H9 (cell line): ENCODE measurements around the gene ZGLP1. TPM values are rescaled to one million over a fixed set of nuclear protein-coding genes. Genes with fewer than 3 reads are reported as not detected.

Source experiments
- DNase-seq: peaks from one replicate; pipeline ENCODE4 v3.0.0-alpha.2; 2017
- H2AFZ ChIP-seq: one replicate; pipeline ENCODE4 v1.6.1; 2013; ENCODE audit warnings: mild to moderate bottlenecking, low read length, control low read depth, moderate library complexity
- H2AK5ac ChIP-seq: 2 replicates; pipeline ENCODE4 v1.6.1; 2013; ENCODE audit warnings: low read length, control low read depth, mixed read lengths; ENCODE audit not compliant: insufficient read length
- H2BK120ac ChIP-seq: one replicate; pipeline ENCODE4 v1.6.1; 2013; ENCODE audit warnings: low read depth, mild to moderate bottlenecking, low read length, control low read depth, inconsistent platforms; ENCODE audit not compliant: poor library complexity, severe bottlenecking
- H2BK12ac ChIP-seq: 2 replicates; pipeline ENCODE4 v1.6.1; 2013; ENCODE audit warnings: low read length, control low read depth, mixed read lengths, low read depth; ENCODE audit not compliant: insufficient read length
- H2BK15ac ChIP-seq: 2 replicates; pipeline ENCODE4 v1.6.1; 2013; ENCODE audit warnings: low read depth, low read length, control low read depth
- H2BK20ac ChIP-seq: one replicate; pipeline ENCODE4 v1.6.1; 2013; ENCODE audit warnings: low read depth, mild to moderate bottlenecking, low read length, control low read depth, inconsistent platforms; ENCODE audit not compliant: poor library complexity, severe bottlenecking
- H2BK5ac ChIP-seq: 2 replicates; pipeline ENCODE4 v1.6.1; 2013; ENCODE audit warnings: low read length, control low read depth, mixed read lengths; ENCODE audit not compliant: insufficient read length
- H3K14ac ChIP-seq: 2 replicates; pipeline ENCODE4 v1.6.1; 2013; ENCODE audit warnings: low read length, control low read depth; ENCODE audit not compliant: insufficient read depth
- H3K18ac ChIP-seq: 2 replicates; pipeline ENCODE4 v1.6.1; 2013; ENCODE audit warnings: low read depth, mild to moderate bottlenecking, mixed read lengths, low read length, control low read depth; ENCODE audit not compliant: insufficient read length
- H3K23ac ChIP-seq: 2 replicates; pipeline ENCODE4 v1.6.1; 2013; ENCODE audit warnings: low read length, control low read depth, mixed read lengths, low read depth; ENCODE audit not compliant: insufficient read length
- H3K23me2 ChIP-seq: 2 replicates; pipeline ENCODE4 v1.6.1; 2013; ENCODE audit warnings: low read depth, mild to moderate bottlenecking, mixed read lengths, low read length, control low read depth; ENCODE audit not compliant: insufficient read length, poor library complexity, severe bottlenecking
- H3K27ac ChIP-seq: 2 replicates; pipeline ENCODE4 v1.5.1; 2013; ENCODE audit warnings: low read length, control low read depth, mixed read lengths, low read depth; ENCODE audit not compliant: insufficient read length
- H3K27me3 ChIP-seq: 2 replicates; pipeline ENCODE4 v1.6.1; 2013; ENCODE audit warnings: low read length, control low read depth, inconsistent platforms; ENCODE audit not compliant: insufficient read depth
- H3K4ac ChIP-seq: 2 replicates; pipeline ENCODE4 v1.6.1; 2013; ENCODE audit warnings: low read depth, mild to moderate bottlenecking, control low read depth, inconsistent platforms, low read length, moderate library complexity
- H3K4me1 ChIP-seq: 2 replicates; pipeline ENCODE4 v1.6.1; 2013; ENCODE audit warnings: low read length, control low read depth, inconsistent platforms; ENCODE audit not compliant: insufficient read depth
- H3K4me2 ChIP-seq: 2 replicates; pipeline ENCODE4 v1.6.1; 2013; ENCODE audit warnings: low read length, control low read depth, mixed read lengths; ENCODE audit not compliant: insufficient read length, insufficient read depth
- H3K56ac ChIP-seq: 2 replicates; pipeline ENCODE4 v1.6.1; 2013; ENCODE audit warnings: low read depth, mild to moderate bottlenecking, mixed read lengths, low read length, control low read depth; ENCODE audit not compliant: insufficient read length
- H3K79me1 ChIP-seq: 2 replicates; pipeline ENCODE4 v1.6.1; 2013; ENCODE audit warnings: low read depth, mild to moderate bottlenecking, moderate library complexity, low read length, control low read depth, inconsistent platforms; ENCODE audit not compliant: insufficient read depth, poor library complexity, severe bottlenecking
- H3K79me2 ChIP-seq: 2 replicates; pipeline ENCODE4 v1.6.1; 2013; ENCODE audit warnings: low read length, control low read depth, inconsistent platforms; ENCODE audit not compliant: insufficient read depth
- H3K9ac ChIP-seq: 2 replicates; pipeline ENCODE4 v1.6.1; 2013; ENCODE audit warnings: low read length, control low read depth, mixed read lengths; ENCODE audit not compliant: insufficient read length; ENCODE audit errors: extremely low read depth
- H3K9me3 ChIP-seq: one replicate; pipeline ENCODE4 v1.6.1; 2013; ENCODE audit warnings: low read depth, low read length, inconsistent platforms; ENCODE audit not compliant: control insufficient read depth
- H3T11ph ChIP-seq: one replicate; pipeline ENCODE4 v1.6.1; 2013; ENCODE audit warnings: mild to moderate bottlenecking, low read length, control low read depth, inconsistent platforms
- H4K20me1 ChIP-seq: one replicate; pipeline ENCODE4 v1.6.1; 2013; ENCODE audit not compliant: control insufficient read depth, insufficient read length, insufficient read depth
- H4K5ac ChIP-seq: 2 replicates; pipeline ENCODE4 v1.6.1; 2013; ENCODE audit warnings: low read depth, mild to moderate bottlenecking, mixed read lengths, low read length, control low read depth; ENCODE audit not compliant: insufficient read length
- H4K8ac ChIP-seq: replicated peaks from 2 replicates; pipeline ENCODE4 v1.6.1; 2013; ENCODE audit warnings: low read length, control low read depth, mixed read lengths, low read depth; ENCODE audit not compliant: insufficient read length
- H4K91ac ChIP-seq: 2 replicates; pipeline ENCODE4 v1.6.1; 2013; ENCODE audit warnings: low read depth, mild to moderate bottlenecking, moderate library complexity, mixed read lengths, low read length, control low read depth; ENCODE audit not compliant: insufficient read length
- H3K27ac Mint-ChIP-seq, 3 experiments: 2 replicates in 2 of 3; 3 replicates in 1 of 3; pipeline ENCODE4 v1.8.0; 2020 to 2021; ENCODE audit warnings: mixed read lengths in 3 of 3, mild to moderate bottlenecking in 1 of 3, moderate library complexity in 1 of 3
- H3K27me3 Mint-ChIP-seq: 2 replicates; pipeline ENCODE4 v1.8.0; 2021; ENCODE audit warnings: low read depth, mild to moderate bottlenecking, moderate library complexity, mixed read lengths
- H3K36me3 Mint-ChIP-seq, 3 experiments: 2 replicates in 2 of 3; 3 replicates in 1 of 3; pipeline ENCODE4 v1.8.0; 2020 to 2021; ENCODE audit warnings: low read depth in 3 of 3, mixed read lengths in 3 of 3; ENCODE audit not compliant: insufficient read depth in 1 of 3
- H3K4me1 Mint-ChIP-seq, 2 experiments: 2 replicates each; pipeline ENCODE4 v1.8.0; 2020; ENCODE audit warnings: mixed read lengths in 2 of 2
- H3K4me3 Mint-ChIP-seq, 2 experiments: 2 replicates in 1 of 2; 3 replicates in 1 of 2; pipeline ENCODE4 v1.8.0; 2020 to 2021; ENCODE audit warnings: mild to moderate bottlenecking in 2 of 2, mixed read lengths in 2 of 2, moderate library complexity in 1 of 2
- H3K9me3 Mint-ChIP-seq, 2 experiments: 2 replicates in 1 of 2; 3 replicates in 1 of 2; pipeline ENCODE4 v1.8.0; 2020; ENCODE audit warnings: mild to moderate bottlenecking in 2 of 2, mixed read lengths in 2 of 2, moderate library complexity in 1 of 2
- CTCF ChIP-seq: fragments of 200-600 bp; sonication (generic); conservative IDR thresholded peaks from 3 replicates; pipeline ENCODE4 v1.8.0; 2021; ENCODE audit warnings: antibody characterized with exemption, mild to moderate bottlenecking
- WGBS: extraction: QIAGEN DNeasy Blood & Tissue Kit; methylation state at CpG from one replicate; pipeline ENCODE4 v1.1.7; 2013; ENCODE audit warnings: missing lambda C conversion rate, low lambda C conversion rate, mixed read lengths; ENCODE audit not compliant: insufficient read length; ENCODE audit errors: extremely low coverage; 5-methylcytosine and 5-hydroxymethylcytosine counted together
- total RNA-seq: library from RNA; stranded (reverse); gene quantifications from 2 replicates; pipeline ENCODE4 v1.2.1, GENCODE V29; 2021

The ZGLP1 gene
- total RNA-seq, 1 experiment from 2014 or later = 6.9 TPM

GRCh38 chr19:10289167-10289835 lies 20.3 kb downstream of the ZGLP1 start:
- no peaks in the 10 kb centered on the region for H4K20me1 ChIP-seq
- H3T11ph ChIP-seq = no peak overlapping the region
- H3K9ac ChIP-seq = no peak overlapping the region
- no peaks in the 10 kb centered on the region for H3K79me2 ChIP-seq
- H3K4me2 ChIP-seq = peak overlapping the region; percentile 92
- no peak overlapping the region for H3K14ac ChIP-seq
- no peaks in the 10 kb centered on the region for H3K9me3 ChIP-seq
- H3K18ac ChIP-seq = no peak overlapping the region
- no peak overlapping the region for H4K8ac ChIP-seq
- no peak overlapping the region for H2BK15ac ChIP-seq
- H2BK12ac ChIP-seq = no peak overlapping the region
- H3K36me3 Mint-ChIP-seq = peaks cover 0 to 7% (median 0%) of the 10 kb centered on the region in 3 experiments; a peak in 4 of 7 replicates
- no peak overlapping the region for H2BK20ac ChIP-seq
- DNase-seq = peak; percentile 85
- WGBS = no CpG with 5 or more reads among the region's 50 CpGs
- H3K27ac ChIP-seq = no peak overlapping the region
- no peak overlapping the region for H2BK5ac ChIP-seq
- H3K4me3 Mint-ChIP-seq = peak overlapping the region; percentile 59 to 92
- H2BK120ac ChIP-seq = no peak overlapping the region
- no peak overlapping the region for H2AFZ ChIP-seq
- H3K56ac ChIP-seq = no peak overlapping the region
- H3K23me2 ChIP-seq = peaks cover 34% of the 10 kb centered on the region
- H3K27me3 ChIP-seq = peaks cover 50% of the 10 kb centered on the region
- peaks cover 93% of the 10 kb centered on the region for H3K27me3 Mint-ChIP-seq
- H3K4me1 ChIP-seq = no peaks in the 10 kb centered on the region; the same call in 1 of the 2 replicates
- H3K23ac ChIP-seq = no peak overlapping the region
- no peak overlapping the region for H3K4ac ChIP-seq
- no peak overlapping the region for H4K91ac ChIP-seq
- peaks cover 0 to 5% of the 10 kb centered on the region in 2 experiments; a peak in 3 of 5 replicates for H3K9me3 Mint-ChIP-seq
- no peak overlapping the region for H4K5ac ChIP-seq
- H3K27ac Mint-ChIP-seq = no peak overlapping the region
- no peak for TF ChIP-seq CTCF
- H2AK5ac ChIP-seq = no peak overlapping the region
- no peaks in the 10 kb centered on the region for H3K79me1 ChIP-seq
- peaks cover 11 to 41% of the 10 kb centered on the region in 2 experiments for H3K4me1 Mint-ChIP-seq
